Large intestine (tissue), 3 donors: ENCODE data around the gene METTL4. TPM values are rescaled to one million over a fixed set of nuclear protein-coding genes. Genes with fewer than 3 reads are reported as not detected.
A peak's percentile ranks its signal among the peaks of the same experiment; 100 is the strongest.

Experiments
- DNase-seq, 2 donors: peaks; one replicate each; pipeline versions ENCODE4 v3.0.0 to v3.0.0-alpha.2; 2013
- H3K27ac ChIP-seq: one replicate; pipeline ENCODE4 v1.5.1; 2013; ENCODE audit warnings: low read length
- H3K27me3 ChIP-seq: 2 replicates; pipeline ENCODE4 v1.6.1; 2013; ENCODE audit warnings: low read length; ENCODE audit not compliant: control insufficient read depth, insufficient read depth
- H3K36me3 ChIP-seq: 2 replicates; pipeline ENCODE4 v1.6.1; 2013; ENCODE audit warnings: low read length; ENCODE audit not compliant: control insufficient read depth, insufficient read depth
- H3K4me1 ChIP-seq: one replicate; pipeline ENCODE4 v1.6.1; 2013; ENCODE audit warnings: low read length; ENCODE audit not compliant: control insufficient read depth, insufficient read depth
- H3K4me3 ChIP-seq: one replicate; pipeline ENCODE4 v1.5.1; 2013; ENCODE audit warnings: low read length
- H3K9me3 ChIP-seq: one replicate; pipeline ENCODE4 v1.6.1; 2013; ENCODE audit warnings: mild to moderate bottlenecking, low read depth, low read length, moderate library complexity; ENCODE audit not compliant: control insufficient read depth
- WGBS: methylation state at CpG from one replicate; pipeline ENCODE4 v1.1.5; 2013; ENCODE audit warnings: low lambda C conversion rate; ENCODE audit not compliant: insufficient coverage; 5-methylcytosine and 5-hydroxymethylcytosine counted together
- polyA plus RNA-seq: library from polyadenylated mRNA; unstranded; fragments of 120-200 nt; gene quantifications from one replicate; pipeline ENCODE4 v1.2.1, GENCODE V29; 2013

The METTL4 gene
- polyA plus RNA-seq, 1 donor, result 13.3 TPM

DNA sequence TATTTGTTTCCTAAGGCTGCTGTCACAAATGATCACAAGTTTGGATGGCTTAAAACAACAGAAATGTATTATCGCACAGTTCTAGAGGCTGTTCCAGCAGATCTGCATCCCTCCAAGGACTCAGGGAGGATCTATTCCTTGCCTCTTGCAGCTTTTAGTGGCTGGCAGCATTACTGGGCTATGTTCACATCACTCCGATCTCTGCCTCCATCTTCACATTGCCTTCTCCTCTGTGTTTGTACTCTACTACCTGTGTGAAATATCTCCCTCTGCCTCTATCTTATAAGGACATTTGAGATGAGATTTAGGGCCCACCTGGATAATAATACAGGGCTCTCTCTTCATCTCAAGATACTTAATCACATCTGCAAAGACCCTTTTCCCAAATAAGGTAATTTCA is 19.0 kb upstream of the METTL4 start:
- no peak for DNase-seq
- Histone ChIP-seq H3K27me3 (no peaks in the 10 kb centered on the region), H3K27ac (no peak overlapping the region), H3K36me3 (peaks cover 5% of the 10 kb centered on the region), H3K4me1 (no peaks in the 10 kb centered on the region), H3K9me3 (no peaks in the 10 kb centered on the region), H3K4me3 (no peak overlapping the region)
- WGBS, result 80% methylated on average over 1 of the region's 2 CpGs

DNA sequence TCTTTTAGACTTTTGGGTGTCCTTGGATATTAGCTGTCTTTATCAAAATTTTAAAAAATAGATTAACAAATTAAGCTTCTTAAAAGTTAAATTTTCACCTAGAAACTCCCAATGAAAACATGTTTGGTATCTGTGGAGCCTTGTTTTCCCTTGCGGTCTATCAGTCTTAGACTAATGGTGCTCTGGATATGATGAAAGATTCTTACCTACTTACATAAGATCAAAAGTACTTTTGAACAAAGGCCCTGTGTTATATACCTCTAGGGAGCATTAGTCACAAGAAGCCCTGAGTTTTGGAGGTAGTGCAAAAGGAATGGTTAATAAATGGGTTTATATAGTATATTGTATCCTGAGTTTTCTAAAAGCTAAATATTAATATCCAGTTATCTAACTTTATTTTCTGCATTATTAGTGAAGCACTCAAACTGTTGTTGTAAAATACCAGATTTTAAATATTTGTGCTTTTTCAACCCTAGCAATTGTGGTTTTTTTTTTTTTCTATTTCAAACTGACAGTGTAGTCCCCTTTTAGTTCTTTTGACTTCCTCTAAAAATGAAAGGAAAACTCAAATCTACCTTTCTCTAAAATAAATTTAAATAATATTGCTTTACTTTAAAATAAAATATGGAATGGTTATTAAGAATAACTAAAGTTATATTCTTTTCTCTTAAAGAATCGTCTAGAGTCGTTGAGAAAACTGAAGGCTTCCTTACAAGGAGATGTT is 18.2 kb upstream of the METTL4 start:
- H3K4me3 ChIP-seq, result no peak overlapping the region
- no peak overlapping the region for H3K27ac ChIP-seq
- H3K4me1 ChIP-seq, result no peaks in the 10 kb centered on the region
- H3K9me3 ChIP-seq, result no peaks in the 10 kb centered on the region
- H3K27me3 ChIP-seq, result no peaks in the 10 kb centered on the region
- H3K36me3 ChIP-seq, result peaks cover 5% of the 10 kb centered on the region
- DNase-seq, result no peak
- WGBS, result 94% methylated on average over 2 of the region's 3 CpGs

GRCh38 chr18:2588666-2589344 is 17.5 kb upstream of the METTL4 start:
- Histone ChIP-seq H3K9me3 (no peaks in the 10 kb centered on the region), H3K4me3 (no peak overlapping the region), H3K27ac (no peak overlapping the region), H3K27me3 (no peaks in the 10 kb centered on the region), H3K4me1 (no peaks in the 10 kb centered on the region), H3K36me3 (peaks cover 5% of the 10 kb centered on the region)
- DNase-seq, result no peak
- 93% methylated on average over 3 of the region's 5 CpGs for WGBS

DNA sequence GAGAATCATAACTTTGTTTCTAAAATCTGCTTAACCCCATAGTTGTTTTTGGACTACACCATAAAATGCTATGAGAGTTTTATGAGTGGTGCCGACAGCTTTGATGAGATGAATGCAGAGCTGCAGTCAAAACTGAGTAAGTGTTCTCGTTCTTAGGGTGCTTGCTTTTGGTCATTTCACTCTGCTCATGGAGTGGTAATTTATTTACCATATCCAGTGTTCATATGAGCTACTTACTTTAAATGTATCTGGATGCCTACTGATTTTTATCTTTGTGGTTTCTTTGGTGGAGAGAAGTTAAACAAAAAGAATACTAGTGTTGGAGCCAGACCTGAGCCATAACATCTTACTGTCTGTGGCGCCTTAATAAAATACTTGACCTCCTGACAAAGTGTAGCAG is 16.5 kb upstream of the METTL4 start:
- H3K36me3 ChIP-seq, result peaks cover 5% of the 10 kb centered on the region
- no peak for DNase-seq
- WGBS, result 100% methylated on average over 2 of the region's 3 CpGs
- H3K4me1 ChIP-seq, result no peaks in the 10 kb centered on the region
- no peak overlapping the region for H3K4me3 ChIP-seq
- no peak overlapping the region for H3K27ac ChIP-seq
- no peaks in the 10 kb centered on the region for H3K27me3 ChIP-seq
- no peaks in the 10 kb centered on the region for H3K9me3 ChIP-seq

GRCh38 chr18:2573408-2573807 is 2.1 kb upstream of the METTL4 start:
- no peaks in the 10 kb centered on the region for H3K27me3 ChIP-seq
- WGBS, result 21% methylated on average over 2 of the region's 2 CpGs
- peak overlapping the region; percentile 4 for H3K27ac ChIP-seq
- H3K4me3 ChIP-seq, result no peak overlapping the region
- peaks cover 4% of the 10 kb centered on the region for H3K4me1 ChIP-seq
- H3K9me3 ChIP-seq, result no peaks in the 10 kb centered on the region
- DNase-seq, result no peak
- H3K36me3 ChIP-seq, result peaks cover 6% of the 10 kb centered on the region

DNA sequence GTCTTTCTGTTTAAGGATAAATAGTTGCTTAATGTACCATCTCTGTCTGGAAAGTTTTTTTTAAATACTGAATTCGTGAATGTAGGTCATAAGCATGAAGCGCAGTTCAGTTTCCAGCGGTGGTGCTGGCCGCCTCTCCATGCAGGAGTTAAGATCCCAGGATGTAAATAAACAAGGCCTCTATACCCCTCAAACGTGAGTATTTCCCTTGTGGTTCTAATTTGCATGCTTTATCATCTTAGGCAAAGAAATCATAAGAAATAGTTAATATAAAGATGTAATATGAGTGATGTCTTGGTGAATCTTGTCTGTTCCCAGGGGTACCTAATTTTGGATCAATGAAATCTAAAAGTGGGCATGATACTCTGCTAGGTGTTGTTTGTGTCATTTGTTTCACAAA is 1.6 kb upstream of the METTL4 start:
- H3K4me3 ChIP-seq, result no peak overlapping the region
- no CpG with 5 or more reads among the region's 5 CpGs for WGBS
- peaks cover 4% of the 10 kb centered on the region for H3K4me1 ChIP-seq

GRCh38 chr18:2572171-2572569 is 865 bp upstream of the METTL4 start:
- Histone ChIP-seq H3K36me3 (peaks cover 8% of the 10 kb centered on the region), H3K4me1 (peaks cover 4% of the 10 kb centered on the region), H3K4me3 (peak overlapping the region; percentile 90), H3K27ac (no peak overlapping the region), H3K27me3 (no peaks in the 10 kb centered on the region), H3K9me3 (no peaks in the 10 kb centered on the region)
- no peak for DNase-seq
- WGBS, result 13% methylated on average over 1 of the region's 1 CpG

More for the DNA sequence above, 1.6 kb upstream of the METTL4 start:
- no peak for DNase-seq
- Histone ChIP-seq H3K36me3 (peaks cover 6% of the 10 kb centered on the region), H3K9me3 (no peaks in the 10 kb centered on the region), H3K27me3 (no peaks in the 10 kb centered on the region), H3K27ac (no peak overlapping the region)

DNA sequence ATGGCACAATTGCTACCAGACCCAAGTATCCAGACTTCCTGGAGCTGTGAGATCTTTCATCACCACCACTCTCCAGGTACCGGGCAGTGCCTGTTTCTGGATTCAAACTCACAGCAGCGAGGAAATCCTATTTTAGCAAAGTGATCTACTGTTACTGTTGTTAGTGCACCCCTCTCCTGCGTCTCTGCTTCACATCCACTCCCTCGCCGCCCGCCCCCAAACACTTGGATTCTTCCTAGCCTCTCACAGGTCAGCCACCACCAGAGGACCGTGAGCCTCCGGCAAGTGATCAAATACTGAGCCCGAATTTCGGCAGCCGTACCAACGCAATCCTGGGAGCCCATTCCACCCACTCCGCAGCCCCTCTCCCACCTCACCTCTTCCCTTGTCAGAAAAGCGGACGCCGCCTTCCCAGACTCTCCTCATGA is 519 bp downstream of the METTL4 start:
- DNase-seq, result peak in 1 of 2 donors; percentile 44
- H3K36me3 ChIP-seq, result peaks cover 10% of the 10 kb centered on the region
- no CpG with 5 or more reads among the region's 16 CpGs for WGBS

DNA sequence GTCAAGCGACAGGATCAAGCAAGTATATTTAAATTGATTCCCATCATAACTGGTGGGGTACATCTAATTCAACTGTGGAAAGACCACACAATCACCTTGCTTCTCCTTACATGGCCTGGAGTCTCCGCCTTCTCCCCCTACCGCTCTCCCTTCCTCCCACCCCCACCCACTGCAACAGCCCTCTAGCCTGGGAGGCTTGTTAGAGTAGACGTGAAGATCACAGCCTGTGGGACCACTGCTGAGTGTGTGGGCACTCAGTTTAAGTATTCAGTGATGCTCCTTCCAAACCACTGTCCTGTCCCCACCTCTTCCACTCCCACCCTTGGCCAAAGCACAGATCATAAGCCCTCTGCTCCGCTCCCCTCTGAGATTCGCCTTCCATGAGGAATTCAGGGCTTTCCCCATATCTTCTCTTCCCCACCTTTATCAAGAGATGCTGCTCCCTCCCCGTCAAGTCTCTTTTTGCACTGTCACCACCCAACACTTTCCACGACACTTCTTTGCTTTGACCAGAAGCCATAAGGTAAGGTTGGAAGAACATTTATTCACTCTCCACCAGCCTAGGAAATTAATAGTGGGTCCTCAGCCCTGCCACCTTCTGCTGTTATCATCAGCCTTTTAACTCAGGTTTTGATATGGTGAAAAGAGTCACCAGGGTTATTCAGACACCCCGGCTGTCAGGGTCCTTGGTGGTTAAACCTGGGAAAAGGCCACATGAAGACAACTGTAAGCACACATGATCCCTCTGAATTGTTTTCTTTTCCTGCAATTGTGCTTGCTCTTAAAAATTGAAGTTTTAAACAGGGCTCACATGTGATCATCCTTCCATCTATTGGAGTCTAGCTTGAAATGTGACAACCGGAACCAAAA is 1.7 kb downstream of the METTL4 start:
- peaks cover 4% of the 10 kb centered on the region for H3K4me1 ChIP-seq
- H3K9me3 ChIP-seq, result no peaks in the 10 kb centered on the region
- peak overlapping the region; percentile 90 for H3K4me3 ChIP-seq
- no peak overlapping the region for H3K27ac ChIP-seq
- H3K27me3 ChIP-seq, result no peaks in the 10 kb centered on the region
- 80% methylated on average over 1 of the region's 10 CpGs for WGBS
- peaks cover 12% of the 10 kb centered on the region for H3K36me3 ChIP-seq
- no peak for DNase-seq

More for the DNA sequence above, 519 bp downstream of the METTL4 start:
- Histone ChIP-seq H3K27ac (peak overlapping the region; percentile 96), H3K4me3 (peak overlapping the region; percentile 90), H3K4me1 (peaks cover 4% of the 10 kb centered on the region), H3K27me3 (no peaks in the 10 kb centered on the region), H3K9me3 (no peaks in the 10 kb centered on the region)

- no peaks in the 10 kb centered on the region for H3K9me3 ChIP-seq
- H3K27ac ChIP-seq, result no peak overlapping the region
- no peak for DNase-seq
- no CpG with 5 or more reads among the region's 3 CpGs for WGBS
- peaks cover 4% of the 10 kb centered on the region for H3K4me1 ChIP-seq
- H3K27me3 ChIP-seq, result no peaks in the 10 kb centered on the region
- peaks cover 12% of the 10 kb centered on the region for H3K36me3 ChIP-seq
- no peak overlapping the region for H3K4me3 ChIP-seq
These were observed 2.7 kb downstream of the METTL4 start for GRCh38 chr18:2568605-2569004.
